ENCODE measurements around the gene CCT8L2.
"Not testable (repeated sequence)": the region's sequence is repeated elsewhere in the genome, so short reads cannot be mapped to it uniquely, and the experiment has no call there.

Gene CCT8L2

DNA sequence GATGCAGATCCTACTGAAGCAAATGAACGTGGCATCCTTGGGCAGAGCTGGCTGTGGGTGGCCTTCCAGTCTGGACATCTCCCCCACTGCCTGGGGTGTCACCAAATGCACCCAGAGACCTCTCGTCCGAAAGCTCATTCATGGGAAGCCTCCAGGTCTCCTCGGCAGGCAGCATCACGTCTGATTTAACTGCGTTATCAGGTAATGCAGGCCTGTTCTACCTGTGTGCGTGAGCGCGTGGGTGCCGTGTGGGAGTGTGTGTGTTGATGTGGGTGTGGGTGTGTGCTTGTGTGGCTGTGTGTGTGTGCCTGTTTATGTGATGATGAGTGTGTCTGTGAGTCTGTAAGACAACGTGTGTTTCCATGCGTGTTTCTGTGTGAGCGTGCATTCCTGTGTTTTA, 35.1 kb downstream of the CCT8L2 start:
- FAIRE-seq = not testable (repeated sequence)

DNA sequence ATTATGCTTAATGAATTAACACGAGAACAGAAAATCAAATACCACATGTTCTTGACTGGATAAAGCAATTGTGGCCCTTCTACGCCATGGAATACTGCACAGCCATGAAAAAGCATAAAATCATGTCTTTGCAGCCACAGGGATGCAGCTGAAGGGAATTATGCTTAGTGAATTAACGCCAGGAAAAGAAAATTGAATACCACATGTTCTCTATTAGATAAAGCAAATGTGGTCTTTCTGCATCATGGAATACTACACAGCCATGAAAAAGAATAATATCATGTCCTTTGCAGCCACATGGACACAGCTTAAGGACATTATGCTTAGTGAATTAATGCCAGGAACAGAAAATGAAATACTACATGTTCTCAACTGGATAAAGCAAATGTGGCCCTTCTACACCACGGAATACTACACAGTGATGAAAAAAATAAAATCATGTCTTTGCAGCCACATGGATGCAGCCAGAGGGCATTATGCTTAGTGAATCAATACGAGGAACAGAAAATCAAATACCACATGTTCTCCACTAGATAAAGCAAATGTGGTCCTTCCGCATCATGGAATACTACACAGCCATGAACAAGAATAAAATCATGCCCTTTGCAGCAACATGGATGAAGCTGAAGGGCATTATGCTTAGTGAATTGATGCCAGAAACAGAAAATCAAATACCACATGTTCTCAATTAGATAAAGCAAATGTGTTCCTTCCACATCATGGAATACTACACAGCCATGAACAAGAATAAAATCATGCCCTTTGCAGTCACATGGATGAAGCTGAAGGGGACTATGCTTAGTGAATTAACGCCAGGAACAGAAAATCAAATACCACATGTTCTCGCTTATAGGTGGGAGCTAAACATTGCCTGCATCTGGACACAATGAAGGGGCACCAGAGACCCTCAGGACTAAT, 37.3 kb downstream of the CCT8L2 start:
- FAIRE-seq = not testable (repeated sequence)

DNA sequence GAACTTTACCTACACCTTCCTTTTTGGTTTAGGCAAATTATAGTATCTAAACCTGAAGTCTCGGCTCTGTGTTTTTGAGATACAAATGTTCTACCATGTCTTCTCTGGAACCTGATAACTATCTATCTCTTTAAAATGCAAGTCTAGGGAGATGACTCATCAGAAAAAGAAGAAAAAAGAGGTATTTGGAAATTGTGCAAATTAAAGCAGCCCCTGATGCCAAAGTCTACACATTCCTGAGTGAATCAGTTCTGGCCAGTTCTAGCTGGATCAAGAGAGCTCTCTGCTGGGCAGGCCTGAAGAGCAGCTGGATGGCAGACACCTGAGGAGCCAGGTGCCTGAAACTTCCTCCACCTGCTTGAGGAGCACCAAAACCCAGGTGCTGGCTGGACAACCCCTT, 49.3 kb downstream of the CCT8L2 start:
- not testable (repeated sequence) for FAIRE-seq
